Measurements from ENCODE around the gene HDAC2. TPM values are rescaled to one million over a fixed set of nuclear protein-coding genes. Genes with fewer than 3 reads are reported as not detected.

HDAC2 gene
- total RNA-seq, 1 experiment from 2014 or later: 321 TPM

DNA sequence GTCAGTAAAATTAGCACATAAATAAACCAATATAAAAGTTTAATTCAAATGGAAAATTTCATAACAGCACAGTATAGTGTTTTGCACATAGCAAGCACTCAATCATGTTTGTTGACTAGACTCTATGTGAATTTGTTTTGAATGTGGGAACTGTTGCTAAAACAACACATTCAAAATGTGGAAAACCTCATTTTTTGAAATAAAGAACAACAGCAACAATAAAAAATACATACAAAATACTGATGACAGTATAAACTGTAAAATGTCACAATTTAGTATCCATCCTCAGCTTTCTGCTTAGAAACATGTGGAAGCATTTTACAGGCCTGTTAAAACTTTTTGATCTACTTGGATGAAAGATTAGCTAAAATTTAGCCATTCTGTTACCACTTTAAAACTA is 47.4 kb downstream of the HDAC2 start:
- no peaks in the 10 kb centered on the region for H3K4me1 Mint-ChIP-seq
- H3K4me3 Mint-ChIP-seq: no peak overlapping the region
- H3K27ac Mint-ChIP-seq: no peak overlapping the region
- no peaks in the 10 kb centered on the region for H3K27me3 Mint-ChIP-seq (ENCODE audit: low read depth)
- no peaks in the 10 kb centered on the region for H3K36me3 Mint-ChIP-seq
- TF ChIP-seq ZNF423 (CRISPR knock-in tag; IDR thresholded peaks at IDR 0.05) (no peak), ZNF232 (CRISPR knock-in tag; IDR thresholded peaks at IDR 0.05) (no peak), ZBTB43 (CRISPR knock-in tag; IDR thresholded peaks at IDR 0.05) (no peak), GABPB1 (CRISPR knock-in tag; IDR thresholded peaks at IDR 0.05) (no peak), TEAD4 (CRISPR knock-in tag; IDR thresholded peaks at IDR 0.05) (no peak), ZNF263 (CRISPR knock-in tag; IDR thresholded peaks at IDR 0.05; ENCODE audit: low read depth) (no peak), GRHL2 (CRISPR knock-in tag; IDR thresholded peaks at IDR 0.05; ENCODE audit: insufficient replicate concordance, severe bottlenecking) (no peak), KAT7 (CRISPR knock-in tag; IDR thresholded peaks at IDR 0.05; ENCODE audit: borderline replicate concordance) (no peak), JUN (CRISPR knock-in tag; IDR thresholded peaks at IDR 0.05) (no peak), ZNF219 (CRISPR knock-in tag; IDR thresholded peaks at IDR 0.05; ENCODE audit: borderline replicate concordance) (no peak), FOXK1 (CRISPR knock-in tag; IDR thresholded peaks at IDR 0.05) (no peak)
- TF ChIP-seq, protein P1, sequence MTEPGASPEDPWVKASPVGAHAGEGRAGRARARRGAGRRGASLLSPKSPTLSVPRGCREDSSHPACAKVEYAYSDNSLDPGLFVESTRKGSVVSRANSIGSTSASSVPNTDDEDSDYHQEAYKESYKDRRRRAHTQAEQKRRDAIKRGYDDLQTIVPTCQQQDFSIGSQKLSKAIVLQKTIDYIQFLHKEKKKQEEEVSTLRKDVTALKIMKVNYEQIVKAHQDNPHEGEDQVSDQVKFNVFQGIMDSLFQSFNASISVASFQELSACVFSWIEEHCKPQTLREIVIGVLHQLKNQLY (CRISPR knock-in tag; IDR thresholded peaks at IDR 0.05): no peak
- TF ChIP-seq, protein P2, sequence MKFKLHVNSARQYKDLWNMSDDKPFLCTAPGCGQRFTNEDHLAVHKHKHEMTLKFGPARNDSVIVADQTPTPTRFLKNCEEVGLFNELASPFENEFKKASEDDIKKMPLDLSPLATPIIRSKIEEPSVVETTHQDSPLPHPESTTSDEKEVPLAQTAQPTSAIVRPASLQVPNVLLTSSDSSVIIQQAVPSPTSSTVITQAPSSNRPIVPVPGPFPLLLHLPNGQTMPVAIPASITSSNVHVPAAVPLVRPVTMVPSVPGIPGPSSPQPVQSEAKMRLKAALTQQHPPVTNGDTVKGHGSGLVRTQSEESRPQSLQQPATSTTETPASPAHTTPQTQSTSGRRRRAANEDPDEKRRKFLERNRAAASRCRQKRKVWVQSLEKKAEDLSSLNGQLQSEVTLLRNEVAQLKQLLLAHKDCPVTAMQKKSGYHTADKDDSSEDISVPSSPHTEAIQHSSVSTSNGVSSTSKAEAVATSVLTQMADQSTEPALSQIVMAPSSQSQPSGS (CRISPR knock-in tag; IDR thresholded peaks at IDR 0.05; ENCODE audit: borderline replicate concordance, low read depth): no peak
- DNase-seq (ENCODE audit: low spot score): no peak
- CTCF ChIA-PET: interaction anchor here (1.2 kb wide), 2 partner anchors 13 to 65 kb away, joined by 3 read pairs; no protein-coding TSS in a partner anchor
- 0 out of 2 replicates have a peak, but pooled peaks cover 3% of the 10 kb centered on the region for H3K9me3 Mint-ChIP-seq
- POLR2A ChIA-PET: no interaction called here
- ATAC-seq: no peak

- no peaks in the 10 kb centered on the region for H3K36me3 Mint-ChIP-seq
- no peak for ATAC-seq
- H3K9me3 Mint-ChIP-seq: no peaks in the 10 kb centered on the region
- no peak for TF ChIP-seq PRRX2 (CRISPR knock-in tag; IDR thresholded peaks at IDR 0.05)
- TF ChIP-seq CTCF (IDR thresholded peaks at IDR 0.05): no peak
- no peak for TF ChIP-seq ETV6 (CRISPR knock-in tag; IDR thresholded peaks at IDR 0.05)
- TF ChIP-seq ARID4B (CRISPR knock-in tag; IDR thresholded peaks at IDR 0.05; ENCODE audit: borderline replicate concordance): no peak
- TF ChIP-seq NFATC4 (CRISPR knock-in tag; IDR thresholded peaks at IDR 0.05): no peak
- TF ChIP-seq ZNF138 (CRISPR knock-in tag; conservative IDR thresholded peaks at IDR 0.05): no peak
- H3K4me3 Mint-ChIP-seq: no peak overlapping the region
- CTCF ChIA-PET: interaction anchor here (0.8 kb wide), 1 partner anchor 12 kb away, joined by 3 read pairs; no protein-coding TSS in a partner anchor
- H3K27me3 Mint-ChIP-seq (ENCODE audit: low read depth): no peaks in the 10 kb centered on the region
- no peak for DNase-seq (ENCODE audit: low spot score)
- POLR2A ChIA-PET: no interaction called here
- no peaks in the 10 kb centered on the region for H3K4me1 Mint-ChIP-seq
- no peak overlapping the region for H3K27ac Mint-ChIP-seq
Measured at GRCh38 chr6:113921299-113921904, 49.5 kb downstream of the HDAC2 start.

Measured in WTC11 (cell line).